GM19240 (cell line): ENCODE results near the gene ATG2A.

ENCODE experiments used
- DNase-seq: peaks from one replicate; pipeline ENCODE4 v3.0.0; 2011; ENCODE audit warnings: low spot score; ENCODE audit not compliant: insufficient read length

ATG2A gene

GRCh38 chr11:64887234-64887756, 29.7 kb downstream of the ATG2A start:
- DNase-seq = no peak

GRCh38 chr11:64885367-64886286, 31.4 kb downstream of the ATG2A start:
- DNase-seq = no peak

GRCh38 chr11:64884019-64884418, 33.0 kb downstream of the ATG2A start:
- DNase-seq = no peak

- no peak for DNase-seq
Measured at GRCh38 chr11:64883575-64883974, 33.4 kb downstream of the ATG2A start.

GRCh38 chr11:64882243-64882642, 34.8 kb downstream of the ATG2A start:
- DNase-seq = no peak

GRCh38 chr11:64881476-64881875, 35.5 kb downstream of the ATG2A start:
- no peak for DNase-seq

GRCh38 chr11:64880240-64881001, 36.6 kb downstream of the ATG2A start:
- DNase-seq = no peak

GRCh38 chr11:64879244-64879900, 37.6 kb downstream of the ATG2A start:
- DNase-seq = no peak

GRCh38 chr11:64878494-64879243, 38.3 kb downstream of the ATG2A start, which contains the start of gene EHD1:
Gene EHD1 (minus strand): TSS chr11:64878621. CDS start chr11:64878464, 157 bp downstream.
- peak; percentile 92 for DNase-seq

- no peak for DNase-seq
Measured at GRCh38 chr11:64878223-64878493, 38.9 kb downstream of the ATG2A start.

- DNase-seq = no peak
Measured at GRCh38 chr11:64877390-64878222, 39.4 kb downstream of the ATG2A start.

GRCh38 chr11:64876835-64877341, 40.1 kb downstream of the ATG2A start:
- DNase-seq = no peak

GRCh38 chr11:64876229-64876750, 40.7 kb downstream of the ATG2A start:
- DNase-seq = no peak

- no peak for DNase-seq
Measured at GRCh38 chr11:64875369-64876228, 41.4 kb downstream of the ATG2A start.

- no peak for DNase-seq
Measured at GRCh38 chr11:64874308-64875240, 42.4 kb downstream of the ATG2A start.

GRCh38 chr11:64872790-64873488, 44.1 kb downstream of the ATG2A start:
- DNase-seq = no peak

- DNase-seq = no peak
Measured at GRCh38 chr11:64871492-64871891, 45.5 kb downstream of the ATG2A start.
